Measurements from ENCODE around the gene MIA. TPM values are rescaled to one million over a fixed set of nuclear protein-coding genes. Genes with fewer than 3 reads are reported as not detected.
A peak's percentile ranks its signal among the peaks of the same experiment; 100 is the strongest.

The MIA gene
- total RNA-seq, 1 experiment from 2014 or later, result not detected

DNA sequence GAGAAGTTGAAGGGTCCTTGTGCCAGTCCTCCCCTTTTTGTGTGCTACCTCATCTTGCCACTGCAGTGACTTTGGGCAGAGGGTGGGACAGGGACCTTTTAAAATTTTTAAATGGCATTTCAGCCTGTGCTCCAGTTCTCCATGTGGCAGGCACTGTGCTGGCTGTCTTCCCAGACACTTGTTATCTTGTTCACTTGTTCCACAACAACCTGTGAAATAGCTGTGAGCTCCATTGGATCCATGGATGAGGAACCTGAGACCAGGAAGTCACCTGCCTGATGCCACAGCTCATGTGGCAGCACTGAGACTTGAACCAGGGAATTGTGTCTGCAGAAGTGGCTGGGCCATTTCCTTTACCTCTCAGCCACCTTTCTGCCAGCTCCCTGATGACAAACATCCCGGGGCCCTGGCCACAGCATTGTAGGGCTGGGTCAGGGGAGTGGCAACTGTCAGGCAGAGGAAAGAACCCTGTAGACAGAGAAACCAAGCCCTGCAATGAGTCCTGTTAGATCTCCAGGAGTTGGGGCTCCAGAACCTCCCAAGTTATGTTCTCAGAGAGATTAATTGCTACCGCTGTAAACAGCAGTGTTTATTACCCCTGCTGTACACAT lies 30.0 kb downstream of the MIA start:
- peaks cover 65 to 78% of the 10 kb centered on the region in 2 experiments for H3K4me1 Mint-ChIP-seq
- peaks cover 8% of the 10 kb centered on the region for H3K79me1 ChIP-seq (ENCODE audit: insufficient read depth, low read depth, low read length, poor library complexity, severe bottlenecking)
- no peak overlapping the region for H3K27ac ChIP-seq (ENCODE audit: insufficient read length, low read depth, low read length)
- H4K5ac ChIP-seq (ENCODE audit: insufficient read length, low read depth, low read length), result no peak overlapping the region
- H2AFZ ChIP-seq (ENCODE audit: low read length), result no peak overlapping the region
- H3K9me3 Mint-ChIP-seq, result no peaks in the 10 kb centered on the region; a peak in 2 of 5 replicates
- no peaks in the 10 kb centered on the region for H3K27me3 ChIP-seq (ENCODE audit: insufficient read depth, low read length)
- H2BK120ac ChIP-seq (ENCODE audit: low read depth, low read length, poor library complexity, severe bottlenecking), result no peak overlapping the region
- H3K14ac ChIP-seq (ENCODE audit: insufficient read depth, low read length), result no peak overlapping the region
- no peak overlapping the region for H2BK5ac ChIP-seq (ENCODE audit: insufficient read length, low read length)
- no CpG with 5 or more reads among the region's 2 CpGs for WGBS (ENCODE audit: extremely low coverage, insufficient read length, low lambda C conversion rate)
- H2BK20ac ChIP-seq (ENCODE audit: low read depth, low read length, poor library complexity, severe bottlenecking), result no peak overlapping the region
- H2AK5ac ChIP-seq (ENCODE audit: insufficient read length, low read length), result no peak overlapping the region
- peak overlapping the region in 1 of 2 experiments; percentile 40; a peak in 1 of 5 replicates for H3K4me3 Mint-ChIP-seq
- no peak overlapping the region for H4K8ac ChIP-seq (replicated peaks; ENCODE audit: insufficient read length, low read depth, low read length)
- peak overlapping the region in 2 of 3 experiments; percentile 48 to 74; a peak in 1 of 7 replicates for H3K27ac Mint-ChIP-seq
- no peak overlapping the region for H3K23ac ChIP-seq (ENCODE audit: insufficient read length, low read depth, low read length)
- DNase-seq, result no peak
- H3K4me2 ChIP-seq (ENCODE audit: insufficient read depth, insufficient read length, low read length), result no peak overlapping the region
- peaks cover 15% of the 10 kb centered on the region for H3K4me1 ChIP-seq (ENCODE audit: insufficient read depth, low read length)
- no peak overlapping the region for H2BK12ac ChIP-seq (ENCODE audit: insufficient read length, low read depth, low read length)
- H3K9me3 ChIP-seq (ENCODE audit: control insufficient read depth, low read depth, low read length), result no peaks in the 10 kb centered on the region
- no peak overlapping the region for H2BK15ac ChIP-seq (ENCODE audit: low read depth, low read length)
- H3K27me3 Mint-ChIP-seq (ENCODE audit: low read depth), result peaks cover 2% of the 10 kb centered on the region
- H4K20me1 ChIP-seq (ENCODE audit: control insufficient read depth, insufficient read depth, insufficient read length), result peaks cover 4% of the 10 kb centered on the region
- H3T11ph ChIP-seq (ENCODE audit: low read length), result no peak overlapping the region
- H3K18ac ChIP-seq (ENCODE audit: insufficient read length, low read depth, low read length), result no peak overlapping the region
- H3K36me3 Mint-ChIP-seq (ENCODE audit: insufficient read depth in 1 of 3, low read depth in 3 of 3), result peaks cover 32 to 73% (median 58%) of the 10 kb centered on the region in 3 experiments; a peak in 6 of 7 replicates
- H4K91ac ChIP-seq (ENCODE audit: insufficient read length, low read depth, low read length), result no peak overlapping the region
- peaks cover 14% of the 10 kb centered on the region; the same call in 1 of the 2 replicates for H3K79me2 ChIP-seq (ENCODE audit: insufficient read depth, low read length)
- H3K23me2 ChIP-seq (ENCODE audit: insufficient read length, low read depth, low read length, poor library complexity, severe bottlenecking), result no peaks in the 10 kb centered on the region
- TF ChIP-seq, protein P1, sequence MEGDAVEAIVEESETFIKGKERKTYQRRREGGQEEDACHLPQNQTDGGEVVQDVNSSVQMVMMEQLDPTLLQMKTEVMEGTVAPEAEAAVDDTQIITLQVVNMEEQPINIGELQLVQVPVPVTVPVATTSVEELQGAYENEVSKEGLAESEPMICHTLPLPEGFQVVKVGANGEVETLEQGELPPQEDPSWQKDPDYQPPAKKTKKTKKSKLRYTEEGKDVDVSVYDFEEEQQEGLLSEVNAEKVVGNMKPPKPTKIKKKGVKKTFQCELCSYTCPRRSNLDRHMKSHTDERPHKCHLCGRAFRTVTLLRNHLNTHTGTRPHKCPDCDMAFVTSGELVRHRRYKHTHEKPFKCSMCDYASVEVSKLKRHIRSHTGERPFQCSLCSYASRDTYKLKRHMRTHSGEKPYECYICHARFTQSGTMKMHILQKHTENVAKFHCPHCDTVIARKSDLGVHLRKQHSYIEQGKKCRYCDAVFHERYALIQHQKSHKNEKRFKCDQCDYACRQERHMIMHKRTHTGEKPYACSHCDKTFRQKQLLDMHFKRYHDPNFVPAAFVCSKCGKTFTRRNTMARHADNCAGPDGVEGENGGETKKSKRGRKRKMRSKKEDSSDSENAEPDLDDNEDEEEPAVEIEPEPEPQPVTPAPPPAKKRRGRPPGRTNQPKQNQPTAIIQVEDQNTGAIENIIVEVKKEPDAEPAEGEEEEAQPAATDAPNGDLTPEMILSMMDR (conservative IDR thresholded peaks at IDR 0.05), result no peak
- no peak overlapping the region for H3K9ac ChIP-seq (ENCODE audit: extremely low read depth, insufficient read length, low read length)
- H3K56ac ChIP-seq (ENCODE audit: insufficient read length, low read depth, low read length), result no peak overlapping the region
- no peak overlapping the region for H3K4ac ChIP-seq (ENCODE audit: low read depth, low read length)
